ENCODE results near the gene HS2ST1. TPM values are rescaled to one million over a fixed set of nuclear protein-coding genes. Genes with fewer than 3 reads are reported as not detected.

Gene HS2ST1
- total and polyA plus RNA-seq, 4 donors: 5.4 to 11.8 (median 8.2) TPM

DNA sequence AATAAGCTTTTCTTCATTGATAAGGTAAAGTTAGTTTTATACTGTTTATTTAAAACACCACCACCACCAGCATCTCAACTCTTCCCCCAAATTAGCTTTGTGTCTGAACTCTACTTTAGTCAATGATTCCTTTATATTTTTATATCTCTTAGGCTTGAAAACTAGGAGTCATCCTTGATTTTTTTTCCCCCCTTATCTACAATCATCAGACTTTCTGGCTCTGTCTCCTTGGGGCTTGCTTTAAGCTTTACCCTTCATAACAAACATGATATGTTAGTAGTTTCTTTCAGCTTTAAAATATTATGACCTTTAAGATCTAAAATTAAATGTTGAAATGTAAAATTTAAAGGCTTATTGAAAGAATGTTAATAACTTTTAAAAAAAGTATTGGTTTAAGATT lies 28.3 kb downstream of the HS2ST1 start:
- DNase-seq (ENCODE audit: low spot score): no peak
- Histone ChIP-seq H3K9ac (ENCODE audit: low read depth in 1 of 2, low read length in 2 of 2) (no peak overlapping the region), H3K4me3 (ENCODE audit: low read depth in 1 of 3, low read length in 3 of 3) (no peak overlapping the region), H3K27ac (ENCODE audit: low read depth in 1 of 2, low read length in 2 of 2) (no peak overlapping the region), H3K4me1 (ENCODE audit: control insufficient read depth in 4 of 4, insufficient read depth in 4 of 4, low read length in 3 of 4) (peaks cover 1 to 11% (median 6%) of the 10 kb centered on the region in 4 donors), H3K27me3 (ENCODE audit: control insufficient read depth in 4 of 4, insufficient read depth in 4 of 4, low read length in 3 of 4) (no peaks in the 10 kb centered on the region), H3K36me3 (ENCODE audit: control insufficient read depth in 4 of 4, insufficient read depth in 3 of 4, low read depth in 1 of 4, low read length in 3 of 4) (no peaks in the 10 kb centered on the region), H3K9me3 (ENCODE audit: control insufficient read depth in 4 of 4, low read length in 3 of 4) (no peaks in the 10 kb centered on the region)
- TF ChIP-seq, protein P1, sequence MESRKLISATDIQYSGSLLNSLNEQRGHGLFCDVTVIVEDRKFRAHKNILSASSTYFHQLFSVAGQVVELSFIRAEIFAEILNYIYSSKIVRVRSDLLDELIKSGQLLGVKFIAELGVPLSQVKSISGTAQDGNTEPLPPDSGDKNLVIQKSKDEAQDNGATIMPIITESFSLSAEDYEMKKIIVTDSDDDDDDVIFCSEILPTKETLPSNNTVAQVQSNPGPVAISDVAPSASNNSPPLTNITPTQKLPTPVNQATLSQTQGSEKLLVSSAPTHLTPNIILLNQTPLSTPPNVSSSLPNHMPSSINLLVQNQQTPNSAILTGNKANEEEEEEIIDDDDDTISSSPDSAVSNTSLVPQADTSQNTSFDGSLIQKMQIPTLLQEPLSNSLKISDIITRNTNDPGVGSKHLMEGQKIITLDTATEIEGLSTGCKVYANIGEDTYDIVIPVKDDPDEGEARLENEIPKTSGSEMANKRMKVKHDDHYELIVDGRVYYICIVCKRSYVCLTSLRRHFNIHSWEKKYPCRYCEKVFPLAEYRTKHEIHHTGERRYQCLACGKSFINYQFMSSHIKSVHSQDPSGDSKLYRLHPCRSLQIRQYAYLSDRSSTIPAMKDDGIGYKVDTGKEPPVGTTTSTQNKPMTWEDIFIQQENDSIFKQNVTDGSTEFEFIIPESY (IDR thresholded peaks at IDR 0.05): no peak
- TF ChIP-seq GABPA (IDR thresholded peaks at IDR 0.05 in 1 of 2, conservative IDR thresholded peaks at IDR 0.05 in 1 of 2): no peak
- no peak for TF ChIP-seq EGR1 (IDR thresholded peaks at IDR 0.05; ENCODE audit: low read depth in 2 of 2)
- TF ChIP-seq FOXA2 (IDR thresholded peaks at IDR 0.05): no peak
- TF ChIP-seq RXRA (IDR thresholded peaks at IDR 0.05): no peak
- no peak for TF ChIP-seq TAF1 (conservative IDR thresholded peaks at IDR 0.05)
- TF ChIP-seq, protein P2, sequence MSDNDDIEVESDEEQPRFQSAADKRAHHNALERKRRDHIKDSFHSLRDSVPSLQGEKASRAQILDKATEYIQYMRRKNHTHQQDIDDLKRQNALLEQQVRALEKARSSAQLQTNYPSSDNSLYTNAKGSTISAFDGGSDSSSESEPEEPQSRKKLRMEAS (IDR thresholded peaks at IDR 0.05): no peak

DNA sequence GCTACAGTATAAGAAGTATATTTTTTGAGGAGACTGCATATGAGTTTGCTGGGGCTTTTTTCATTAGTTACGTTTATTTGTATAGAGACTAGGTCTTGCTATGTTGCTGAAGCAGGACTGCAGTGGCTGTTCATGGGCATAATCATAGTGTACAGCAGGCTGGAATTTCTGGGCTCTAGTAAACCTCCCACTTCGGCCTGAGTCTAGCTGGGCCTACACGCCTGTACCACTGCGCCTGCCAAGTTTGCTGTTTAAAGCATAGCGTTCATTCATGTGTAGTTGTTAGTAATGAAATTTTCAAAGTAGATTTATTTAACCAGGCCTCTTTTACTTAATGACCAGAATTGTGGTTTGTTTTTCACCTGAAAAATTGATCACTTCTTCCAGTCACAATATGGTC lies 33.8 kb downstream of the HS2ST1 start:
- no peak for DNase-seq (ENCODE audit: low spot score)
- Histone ChIP-seq H3K36me3 (ENCODE audit: control insufficient read depth in 4 of 4, insufficient read depth in 3 of 4, low read depth in 1 of 4, low read length in 3 of 4) (no peaks in the 10 kb centered on the region), H3K9ac (ENCODE audit: low read depth in 1 of 2, low read length in 2 of 2) (no peak overlapping the region), H3K4me3 (ENCODE audit: low read depth in 1 of 3, low read length in 3 of 3) (no peak overlapping the region), H3K4me1 (ENCODE audit: control insufficient read depth in 4 of 4, insufficient read depth in 4 of 4, low read length in 3 of 4) (peaks cover 3 to 6% (median 3%) of the 10 kb centered on the region in 4 donors), H3K27me3 (ENCODE audit: control insufficient read depth in 4 of 4, insufficient read depth in 4 of 4, low read length in 3 of 4) (no peaks in the 10 kb centered on the region), H3K27ac (ENCODE audit: low read depth in 1 of 2, low read length in 2 of 2) (no peak overlapping the region), H3K9me3 (ENCODE audit: control insufficient read depth in 4 of 4, low read length in 3 of 4) (no peaks in the 10 kb centered on the region)
- WGBS: 92% methylated on average over 5 of the region's 5 CpGs
- TF ChIP-seq JUND (IDR thresholded peaks at IDR 0.05): no peak

DNA sequence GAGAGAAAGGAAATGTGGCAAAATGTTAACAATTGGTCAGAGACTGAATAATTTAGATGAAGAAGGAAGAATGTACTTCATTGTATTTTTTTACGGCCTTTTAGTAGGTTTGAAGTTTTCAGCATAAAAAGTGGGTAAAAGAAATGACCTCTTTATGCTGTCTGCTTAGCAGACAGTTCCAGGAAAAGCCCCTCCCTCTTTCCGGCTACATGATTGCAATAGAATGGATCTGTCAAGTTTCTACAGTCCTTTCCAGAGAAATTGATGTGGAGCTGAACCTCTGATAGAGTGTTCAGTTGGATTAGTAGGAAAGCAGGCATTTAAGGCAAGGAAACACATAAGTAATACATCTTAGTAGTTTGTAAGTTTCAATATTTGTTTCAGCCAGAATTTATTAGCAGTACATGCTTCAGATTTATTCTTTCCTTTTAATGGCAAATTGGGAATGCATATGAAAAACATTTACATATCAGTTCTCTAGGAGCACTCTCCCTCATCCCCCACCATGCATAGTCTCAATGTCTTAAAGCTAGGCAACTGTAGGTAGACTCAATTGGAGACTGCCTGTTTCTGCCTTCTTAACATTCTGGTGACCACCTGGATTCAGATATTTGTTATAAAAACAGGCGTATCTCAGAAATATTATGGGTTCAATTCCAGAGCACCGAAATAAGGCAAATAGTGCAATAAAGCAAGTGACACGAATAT lies 36.4 kb downstream of the HS2ST1 start:
- TF ChIP-seq TAF1 (conservative IDR thresholded peaks at IDR 0.05): no peak
- TF ChIP-seq RXRA (IDR thresholded peaks at IDR 0.05): peak in 1 of 2 donors; percentile 7
- 78% methylated on average over 5 of the region's 5 CpGs for WGBS
- Histone ChIP-seq H3K36me3 (ENCODE audit: control insufficient read depth in 4 of 4, insufficient read depth in 3 of 4, low read depth in 1 of 4, low read length in 3 of 4) (no peaks in the 10 kb centered on the region), H3K9ac (ENCODE audit: low read depth in 1 of 2, low read length in 2 of 2) (no peak overlapping the region), H3K27ac (ENCODE audit: low read depth in 1 of 2, low read length in 2 of 2) (no peak overlapping the region), H3K27me3 (ENCODE audit: control insufficient read depth in 4 of 4, insufficient read depth in 4 of 4, low read length in 3 of 4) (no peaks in the 10 kb centered on the region), H3K9me3 (ENCODE audit: control insufficient read depth in 4 of 4, low read length in 3 of 4) (no peaks in the 10 kb centered on the region), H3K4me3 (ENCODE audit: low read depth in 1 of 3, low read length in 3 of 3) (no peak overlapping the region), H3K4me1 (ENCODE audit: control insufficient read depth in 4 of 4, insufficient read depth in 4 of 4, low read length in 3 of 4) (peaks cover 3 to 6% (median 3%) of the 10 kb centered on the region in 4 donors)
- no peak for DNase-seq (ENCODE audit: low spot score)

DNA sequence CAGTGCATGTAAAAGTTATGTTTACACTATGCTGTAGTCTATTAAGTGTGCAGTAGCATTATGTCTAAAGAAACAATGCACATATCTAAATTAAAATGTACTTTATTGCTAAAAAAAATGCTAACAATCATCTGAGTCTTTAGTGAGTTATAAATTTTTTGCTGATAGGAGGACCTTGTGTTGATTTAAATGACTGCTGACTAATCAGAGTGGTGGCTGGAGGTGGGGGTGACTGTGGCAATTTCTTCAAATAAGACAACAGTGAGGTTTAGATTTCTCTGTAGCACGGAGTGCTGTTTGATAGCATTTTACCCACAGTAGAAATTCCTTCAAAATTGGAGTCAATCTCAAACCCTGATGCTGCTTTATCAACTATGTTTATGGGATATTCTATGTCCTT lies 37.0 kb downstream of the HS2ST1 start:
- no peak overlapping the region for H3K27ac ChIP-seq (ENCODE audit: low read depth in 1 of 2, low read length in 2 of 2)
- 88% methylated on average over 1 of the region's 1 CpG for WGBS
- TF ChIP-seq, protein P1 (IDR thresholded peaks at IDR 0.05): no peak
- TF ChIP-seq HNF4A (conservative IDR thresholded peaks at IDR 0.05): no peak
- TF ChIP-seq, protein P3, sequence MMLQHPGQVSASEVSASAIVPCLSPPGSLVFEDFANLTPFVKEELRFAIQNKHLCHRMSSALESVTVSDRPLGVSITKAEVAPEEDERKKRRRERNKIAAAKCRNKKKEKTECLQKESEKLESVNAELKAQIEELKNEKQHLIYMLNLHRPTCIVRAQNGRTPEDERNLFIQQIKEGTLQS (IDR thresholded peaks at IDR 0.05): no peak
- TF ChIP-seq, protein P4, sequence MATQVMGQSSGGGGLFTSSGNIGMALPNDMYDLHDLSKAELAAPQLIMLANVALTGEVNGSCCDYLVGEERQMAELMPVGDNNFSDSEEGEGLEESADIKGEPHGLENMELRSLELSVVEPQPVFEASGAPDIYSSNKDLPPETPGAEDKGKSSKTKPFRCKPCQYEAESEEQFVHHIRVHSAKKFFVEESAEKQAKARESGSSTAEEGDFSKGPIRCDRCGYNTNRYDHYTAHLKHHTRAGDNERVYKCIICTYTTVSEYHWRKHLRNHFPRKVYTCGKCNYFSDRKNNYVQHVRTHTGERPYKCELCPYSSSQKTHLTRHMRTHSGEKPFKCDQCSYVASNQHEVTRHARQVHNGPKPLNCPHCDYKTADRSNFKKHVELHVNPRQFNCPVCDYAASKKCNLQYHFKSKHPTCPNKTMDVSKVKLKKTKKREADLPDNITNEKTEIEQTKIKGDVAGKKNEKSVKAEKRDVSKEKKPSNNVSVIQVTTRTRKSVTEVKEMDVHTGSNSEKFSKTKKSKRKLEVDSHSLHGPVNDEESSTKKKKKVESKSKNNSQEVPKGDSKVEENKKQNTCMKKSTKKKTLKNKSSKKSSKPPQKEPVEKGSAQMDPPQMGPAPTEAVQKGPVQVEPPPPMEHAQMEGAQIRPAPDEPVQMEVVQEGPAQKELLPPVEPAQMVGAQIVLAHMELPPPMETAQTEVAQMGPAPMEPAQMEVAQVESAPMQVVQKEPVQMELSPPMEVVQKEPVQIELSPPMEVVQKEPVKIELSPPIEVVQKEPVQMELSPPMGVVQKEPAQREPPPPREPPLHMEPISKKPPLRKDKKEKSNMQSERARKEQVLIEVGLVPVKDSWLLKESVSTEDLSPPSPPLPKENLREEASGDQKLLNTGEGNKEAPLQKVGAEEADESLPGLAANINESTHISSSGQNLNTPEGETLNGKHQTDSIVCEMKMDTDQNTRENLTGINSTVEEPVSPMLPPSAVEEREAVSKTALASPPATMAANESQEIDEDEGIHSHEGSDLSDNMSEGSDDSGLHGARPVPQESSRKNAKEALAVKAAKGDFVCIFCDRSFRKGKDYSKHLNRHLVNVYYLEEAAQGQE (IDR thresholded peaks at IDR 0.05): no peak
- TF ChIP-seq, protein P2 (IDR thresholded peaks at IDR 0.05): no peak
- no peak for TF ChIP-seq JUND (IDR thresholded peaks at IDR 0.05)
- TF ChIP-seq NR2F2 (IDR thresholded peaks at IDR 0.05): no peak
- TF ChIP-seq SP1 (IDR thresholded peaks at IDR 0.05): no peak
- no peak for TF ChIP-seq GABPA (IDR thresholded peaks at IDR 0.05 in 1 of 2, conservative IDR thresholded peaks at IDR 0.05 in 1 of 2)
- no peak for TF ChIP-seq YY1 (IDR thresholded peaks at IDR 0.05)
- no peak for TF ChIP-seq EGR1 (IDR thresholded peaks at IDR 0.05; ENCODE audit: low read depth in 2 of 2)

More for the DNA sequence above, 37.0 kb downstream of the HS2ST1 start:
- no peaks in the 10 kb centered on the region for H3K36me3 ChIP-seq (ENCODE audit: control insufficient read depth in 4 of 4, insufficient read depth in 3 of 4, low read depth in 1 of 4, low read length in 3 of 4)
- no peak overlapping the region for H3K4me3 ChIP-seq (ENCODE audit: low read depth in 1 of 3, low read length in 3 of 3)
- H3K9ac ChIP-seq (ENCODE audit: low read depth in 1 of 2, low read length in 2 of 2): no peak overlapping the region
- H3K9me3 ChIP-seq (ENCODE audit: control insufficient read depth in 4 of 4, low read length in 3 of 4): no peaks in the 10 kb centered on the region
- no peak for DNase-seq (ENCODE audit: low spot score)
- no peaks in the 10 kb centered on the region for H3K27me3 ChIP-seq (ENCODE audit: control insufficient read depth in 4 of 4, insufficient read depth in 4 of 4, low read length in 3 of 4)
- H3K4me1 ChIP-seq (ENCODE audit: control insufficient read depth in 4 of 4, insufficient read depth in 4 of 4, low read length in 3 of 4): peaks cover 3 to 6% (median 3%) of the 10 kb centered on the region in 4 donors

Data from liver (tissue), 9 donors.